ENCODE measurements around the gene GARIN5B. TPM values are rescaled to one million over a fixed set of nuclear protein-coding genes. Genes with fewer than 3 reads are reported as not detected.

The GARIN5B gene
- total and polyA plus RNA-seq, 2 donors = not detected

- Histone ChIP-seq H3K36me3 (ENCODE audit: insufficient read depth) (no peaks in the 10 kb centered on the region), H3K27ac (ENCODE audit: low read depth) (no peak overlapping the region), H3K4me1 (ENCODE audit: insufficient read depth) (peaks cover 1% of the 10 kb centered on the region), H3K4me3 (ENCODE audit: low read depth, low read length) (peak overlapping the region; percentile 32)
- 1% methylated on average over 58 of the region's 59 CpGs for WGBS
- no peak for DNase-seq (ENCODE audit: extremely low spot score)
Measured at GRCh38 chr19:55369653-55370304, 6.7 kb upstream of the GARIN5B start.

DNA sequence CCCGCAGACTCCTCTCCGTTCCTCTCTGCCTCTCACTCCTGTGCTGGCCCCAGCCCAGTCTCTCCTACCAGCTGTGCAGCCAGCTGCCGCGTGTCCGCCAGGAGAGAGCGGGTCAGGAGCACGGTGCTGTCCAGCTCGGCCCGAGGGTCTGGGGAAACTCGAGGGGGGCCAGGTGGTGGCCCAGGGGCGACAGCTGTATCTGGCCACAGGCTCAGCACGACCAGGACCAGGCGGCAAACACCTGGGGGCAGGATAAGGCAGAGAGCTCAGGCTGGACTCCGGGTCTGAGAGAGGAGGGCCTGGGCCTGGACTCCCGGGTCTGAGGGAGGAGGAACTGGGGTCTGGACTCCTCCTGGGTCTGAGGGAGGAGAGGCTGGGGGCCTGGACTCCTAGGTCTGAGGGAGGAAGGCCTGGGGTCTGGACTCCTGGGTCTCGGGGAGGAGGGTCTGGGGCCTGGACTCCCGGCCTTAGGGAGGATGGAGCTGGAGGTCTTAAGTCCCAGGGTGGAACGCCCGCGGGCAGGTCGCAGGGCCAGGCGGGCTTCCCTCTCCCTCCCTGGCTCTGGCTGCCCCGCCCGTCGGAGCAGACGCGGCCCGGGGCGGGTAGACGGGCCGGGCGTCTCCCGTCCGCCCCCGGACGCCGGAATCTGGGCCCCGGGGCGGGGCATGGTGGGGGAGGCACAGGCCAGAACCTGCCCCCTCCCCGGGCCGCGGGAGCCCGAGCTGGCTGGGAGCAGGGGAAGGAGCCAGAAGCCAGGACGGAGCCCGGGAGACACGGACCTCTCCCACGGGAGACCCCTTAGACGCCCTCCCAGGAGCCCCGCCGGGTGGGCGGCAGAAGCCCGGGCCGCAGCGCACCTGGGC lies 5.9 kb upstream of the GARIN5B start:
- H3K27ac ChIP-seq (ENCODE audit: low read depth) = no peak overlapping the region
- peak overlapping the region; percentile 32 for H3K4me3 ChIP-seq (ENCODE audit: low read depth, low read length)
- H3K4me1 ChIP-seq (ENCODE audit: insufficient read depth) = peaks cover 1% of the 10 kb centered on the region
- WGBS = 9% methylated on average over 54 of the region's 54 CpGs
- no peak for DNase-seq (ENCODE audit: extremely low spot score)
- no peaks in the 10 kb centered on the region for H3K36me3 ChIP-seq (ENCODE audit: insufficient read depth)

DNA sequence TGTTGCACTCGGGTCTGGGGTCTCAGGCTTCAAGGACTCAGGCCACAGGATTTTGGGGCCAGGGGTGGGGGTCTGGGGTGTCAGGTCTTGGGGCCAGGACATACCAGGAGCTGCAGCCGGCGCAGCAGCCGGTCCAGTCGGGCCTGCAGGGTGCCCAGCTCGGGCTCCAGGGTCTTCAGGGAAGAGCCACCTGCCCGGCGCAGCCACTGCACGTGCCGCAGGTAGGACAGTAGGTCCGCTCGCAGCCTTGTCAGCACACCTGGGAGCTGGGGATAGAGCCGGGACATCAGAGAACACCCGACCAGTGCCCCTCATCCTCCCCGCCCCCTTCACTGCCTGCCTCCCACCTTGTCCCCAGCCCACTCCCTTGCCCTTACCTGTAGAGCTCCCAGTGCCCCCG lies 5.0 kb upstream of the GARIN5B start:
- H3K27ac ChIP-seq (ENCODE audit: low read depth) = no peak overlapping the region
- H3K4me1 ChIP-seq (ENCODE audit: insufficient read depth) = peaks cover 1% of the 10 kb centered on the region
- H3K4me3 ChIP-seq (ENCODE audit: low read depth, low read length) = no peak overlapping the region
- 88% methylated on average over 16 of the region's 16 CpGs for WGBS
- DNase-seq (ENCODE audit: extremely low spot score) = no peak
- H3K36me3 ChIP-seq (ENCODE audit: insufficient read depth) = no peaks in the 10 kb centered on the region

GRCh38 chr19:55366790-55367189 lies 3.7 kb upstream of the GARIN5B start:
- H3K27ac ChIP-seq (ENCODE audit: low read depth) = no peak overlapping the region
- peaks cover 1% of the 10 kb centered on the region for H3K4me1 ChIP-seq (ENCODE audit: insufficient read depth)
- 77% methylated on average over 3 of the region's 3 CpGs for WGBS

DNA sequence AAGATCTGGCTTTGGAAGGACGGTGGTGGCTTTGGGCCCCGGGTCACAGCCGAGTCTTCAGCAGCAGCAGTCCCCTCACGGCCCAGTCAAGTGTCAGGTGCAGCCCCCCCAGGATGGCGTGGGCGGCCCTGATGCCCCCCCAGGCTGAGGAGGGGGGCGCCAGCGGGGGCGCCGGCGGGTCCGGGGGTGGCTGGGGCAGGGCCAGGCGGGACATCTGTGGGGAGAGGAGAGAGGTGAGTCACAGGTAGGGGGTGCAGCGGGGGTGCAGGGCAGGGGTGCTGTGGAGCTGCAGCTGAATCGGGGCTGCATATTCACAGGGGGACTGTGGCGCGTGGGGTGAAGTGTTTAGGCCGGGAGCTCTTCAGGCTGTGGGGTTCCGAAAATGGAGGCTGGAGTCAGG lies 2.9 kb upstream of the GARIN5B start:
- Histone ChIP-seq H3K4me1 (ENCODE audit: insufficient read depth) (peaks cover 1% of the 10 kb centered on the region), H3K27ac (ENCODE audit: low read depth) (no peak overlapping the region), H3K36me3 (ENCODE audit: insufficient read depth) (no peaks in the 10 kb centered on the region), H3K4me3 (ENCODE audit: low read depth, low read length) (no peak overlapping the region)
- DNase-seq (ENCODE audit: extremely low spot score) = no peak
- 75% methylated on average over 19 of the region's 19 CpGs for WGBS

More at GRCh38 chr19:55366790-55367189, 3.7 kb upstream of the GARIN5B start:
- no peaks in the 10 kb centered on the region for H3K36me3 ChIP-seq (ENCODE audit: insufficient read depth)
- no peak for DNase-seq (ENCODE audit: extremely low spot score)
- no peak overlapping the region for H3K4me3 ChIP-seq (ENCODE audit: low read depth, low read length)

DNA sequence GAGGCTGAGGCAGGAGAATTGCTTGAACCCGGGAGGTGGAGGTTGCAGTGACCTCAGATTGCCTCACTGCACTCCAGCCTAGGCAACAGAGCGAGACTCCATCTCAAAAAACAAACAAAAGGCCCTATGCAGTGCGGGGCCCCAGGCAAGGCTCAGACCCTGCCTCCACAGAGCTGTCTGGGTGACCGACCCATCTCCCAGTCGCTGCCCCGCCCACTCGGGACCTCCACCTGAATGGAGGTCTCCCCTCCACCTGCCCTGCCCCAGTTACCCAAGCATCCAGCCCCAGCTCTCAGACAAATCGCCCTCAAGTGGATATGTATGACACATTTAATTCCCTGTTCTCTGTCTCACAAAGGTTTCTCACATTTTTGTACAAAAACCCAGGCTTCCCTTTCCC lies 2.2 kb upstream of the GARIN5B start:
- 87% methylated on average over 8 of the region's 8 CpGs for WGBS
- H3K36me3 ChIP-seq (ENCODE audit: insufficient read depth) = no peaks in the 10 kb centered on the region
- no peak for DNase-seq (ENCODE audit: extremely low spot score)
- peaks cover 1% of the 10 kb centered on the region for H3K4me1 ChIP-seq (ENCODE audit: insufficient read depth)
- no peak overlapping the region for H3K27ac ChIP-seq (ENCODE audit: low read depth)
- no peak overlapping the region for H3K4me3 ChIP-seq (ENCODE audit: low read depth, low read length)

DNA sequence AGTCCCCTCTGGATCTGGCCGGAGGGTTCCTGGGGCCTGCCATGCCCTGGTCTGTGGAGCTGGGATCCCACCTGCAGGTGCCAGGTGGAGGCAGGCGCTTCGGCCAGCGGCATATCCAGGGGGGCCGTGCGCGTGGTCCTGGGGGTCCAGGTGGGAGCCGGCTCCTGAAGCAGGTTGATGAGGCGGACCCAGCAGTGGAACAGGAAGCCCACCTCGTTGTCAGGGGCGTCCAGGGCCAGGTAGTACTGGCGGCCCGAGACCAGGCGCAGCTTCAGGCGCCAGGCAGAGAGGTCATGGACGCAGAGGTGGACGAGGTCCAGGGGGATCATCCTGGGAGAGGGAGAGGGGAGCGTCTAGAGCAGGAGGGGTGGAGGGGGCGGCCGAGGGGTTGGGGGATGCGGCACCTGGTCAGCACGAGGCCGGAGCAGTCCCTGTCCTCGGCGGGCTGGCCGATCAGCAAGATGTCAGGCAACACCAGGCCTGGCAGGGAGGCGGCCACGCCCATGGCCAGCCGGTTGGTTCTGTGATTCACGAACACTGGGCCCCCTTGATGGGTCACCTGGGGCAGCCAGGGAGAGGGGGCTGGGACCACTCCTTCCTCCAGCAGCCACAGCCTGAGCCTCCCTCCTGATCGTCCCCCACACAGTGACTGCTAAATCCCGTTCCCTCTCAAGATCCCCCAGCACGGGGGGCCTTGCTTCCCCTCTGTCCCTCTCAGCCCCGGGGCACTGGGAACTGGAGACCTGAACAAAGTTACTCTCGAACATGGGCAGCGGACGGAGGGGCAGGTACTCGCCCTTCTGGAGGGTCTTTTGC lies 678 bp downstream of the GARIN5B start:
- WGBS = 72% methylated on average over 38 of the region's 38 CpGs
- Histone ChIP-seq H3K36me3 (ENCODE audit: insufficient read depth) (no peaks in the 10 kb centered on the region), H3K4me1 (ENCODE audit: insufficient read depth) (no peaks in the 10 kb centered on the region), H3K27ac (ENCODE audit: low read depth) (no peak overlapping the region), H3K4me3 (ENCODE audit: low read depth, low read length) (no peak overlapping the region)
- no peak for DNase-seq (ENCODE audit: extremely low spot score)

GRCh38 chr19:55360902-55361301 lies 2.2 kb downstream of the GARIN5B start:
- 92% methylated on average over 16 of the region's 16 CpGs for WGBS
- Histone ChIP-seq H3K4me3 (ENCODE audit: low read depth, low read length) (no peak overlapping the region), H3K36me3 (ENCODE audit: insufficient read depth) (no peaks in the 10 kb centered on the region), H3K4me1 (ENCODE audit: insufficient read depth) (no peaks in the 10 kb centered on the region), H3K27ac (ENCODE audit: low read depth) (no peak overlapping the region)
- no peak for DNase-seq (ENCODE audit: extremely low spot score)

- WGBS = 72% methylated on average over 32 of the region's 32 CpGs
- Histone ChIP-seq H3K36me3 (ENCODE audit: insufficient read depth) (no peaks in the 10 kb centered on the region), H3K27ac (ENCODE audit: low read depth) (no peak overlapping the region), H3K4me3 (ENCODE audit: low read depth, low read length) (no peak overlapping the region), H3K4me1 (ENCODE audit: insufficient read depth) (no peaks in the 10 kb centered on the region)
- DNase-seq (ENCODE audit: extremely low spot score) = no peak
Measured at GRCh38 chr19:55358943-55359908, 3.8 kb downstream of the GARIN5B start.

DNA sequence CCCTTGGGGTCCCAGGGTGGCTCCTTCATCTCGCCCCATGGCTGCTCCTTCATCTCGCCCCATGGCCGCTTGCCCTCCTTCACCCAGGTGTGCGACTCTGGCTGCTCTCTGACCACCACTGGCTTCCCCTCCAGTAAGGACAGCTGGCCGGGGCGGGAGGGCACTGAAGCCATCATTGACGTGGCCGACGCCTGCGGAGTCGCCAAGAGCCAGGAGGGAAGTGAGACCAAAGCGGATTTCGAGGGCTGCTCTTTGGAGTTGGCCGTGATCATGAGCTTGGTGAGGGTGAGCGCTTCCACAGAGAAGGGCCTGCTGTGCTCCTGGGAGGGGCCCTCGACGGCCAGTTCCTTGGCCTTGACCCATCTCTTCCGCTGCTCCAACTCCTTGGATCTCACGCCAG lies 4.6 kb downstream of the GARIN5B start:
- H3K4me1 ChIP-seq (ENCODE audit: insufficient read depth) = no peaks in the 10 kb centered on the region
- DNase-seq (ENCODE audit: extremely low spot score) = no peak
- 86% methylated on average over 19 of the region's 19 CpGs for WGBS
- H3K4me3 ChIP-seq (ENCODE audit: low read depth, low read length) = no peak overlapping the region
- no peaks in the 10 kb centered on the region for H3K36me3 ChIP-seq (ENCODE audit: insufficient read depth)
- H3K27ac ChIP-seq (ENCODE audit: low read depth) = no peak overlapping the region

- Histone ChIP-seq H3K4me1 (ENCODE audit: insufficient read depth) (no peaks in the 10 kb centered on the region), H3K4me3 (ENCODE audit: low read depth, low read length) (no peak overlapping the region), H3K27ac (ENCODE audit: low read depth) (no peak overlapping the region), H3K36me3 (ENCODE audit: insufficient read depth) (no peaks in the 10 kb centered on the region)
- no peak for DNase-seq (ENCODE audit: extremely low spot score)
- WGBS = 17% methylated on average over 13 of the region's 13 CpGs
Measured at GRCh38 chr19:55355213-55355821, 7.7 kb downstream of the GARIN5B start.

GRCh38 chr19:55354698-55355212 lies 8.3 kb downstream of the GARIN5B start, which contains the start of gene COX6B2:
COX6B2 (minus strand) TSS chr19:55354719; CDS start chr19:55354521, 198 bp downstream.
- Histone ChIP-seq H3K36me3 (ENCODE audit: insufficient read depth) (no peaks in the 10 kb centered on the region), H3K4me1 (ENCODE audit: insufficient read depth) (no peaks in the 10 kb centered on the region), H3K27ac (ENCODE audit: low read depth) (no peak within 1 kb of the TSS), H3K4me3 (ENCODE audit: low read depth, low read length) (peak within 1 kb of the TSS; percentile 21)
- DNase-seq (ENCODE audit: extremely low spot score) = no peak
- WGBS = 2% methylated on average over 43 of the region's 43 CpGs

Measured in urinary bladder (tissue), 4 donors.